A204.1 (cell line): Measurements from ENCODE around the gene ODF2L.

ENCODE experiments used
- FAIRE-seq: peaks from 2 replicates; lab custom pipeline; 2012; peaks lifted over from hg19 to GRCh38; lab: Jason Lieb, UNC

Gene ODF2L

GRCh38 chr1:86303041-86303690, 93.0 kb downstream of the ODF2L start:
- FAIRE-seq, result no peak
